Fibroblast of lung (primary cell): Measurements from ENCODE around the gene BCL2L11. TPM values are rescaled to one million over a fixed set of nuclear protein-coding genes. Genes with fewer than 3 reads are reported as not detected.

Experiments
- DNase-seq, 2 donors: peaks; one replicate each; pipeline versions ENCODE4 v3.0.0 to v3.0.0-alpha.2; 2010; ENCODE audit warnings: low read depth in 2 of 2
- H2AFZ ChIP-seq: 2 replicates; pipeline ENCODE4 v1.5.1; 2012; ENCODE audit warnings: low read length, control low read depth, inconsistent platforms
- H3K27ac ChIP-seq: 2 replicates; pipeline ENCODE4 v1.5.1; 2011; ENCODE audit warnings: low read length, control low read depth; ENCODE audit not compliant: insufficient read depth
- H3K27me3 ChIP-seq: 2 replicates; pipeline ENCODE4 v1.5.1; 2011; ENCODE audit warnings: mild to moderate bottlenecking, low read length; ENCODE audit not compliant: control insufficient read depth, insufficient read depth
- H3K36me3 ChIP-seq: 2 replicates; pipeline ENCODE4 v1.5.1; 2011; ENCODE audit warnings: low read length; ENCODE audit not compliant: control insufficient read depth, insufficient read depth
- H3K4me1 ChIP-seq: 2 replicates; pipeline ENCODE4 v1.5.1; 2011; ENCODE audit warnings: low read length; ENCODE audit not compliant: control insufficient read depth, insufficient read depth; ENCODE audit errors: extremely low read depth
- H3K4me2 ChIP-seq: 2 replicates; pipeline ENCODE4 v1.5.1; 2011; ENCODE audit warnings: low read length, control low read depth; ENCODE audit not compliant: insufficient read depth; ENCODE audit errors: extremely low read depth
- H3K4me3 ChIP-seq, 4 experiments: fragments of 200-600 bp in 1 of 4; sonication (generic) in 1 of 4; replicated peaks in 1 of 4; 2 replicates each; pipeline ENCODE4 v1.5.1; 2011 to 2016; ENCODE audit warnings: low read length in 4 of 4, low read depth in 3 of 4, mild to moderate bottlenecking in 3 of 4, control low read depth in 2 of 4, inconsistent platforms in 1 of 4, mixed read lengths in 1 of 4; ENCODE audit not compliant: insufficient read depth in 1 of 4; ENCODE audit errors: control extremely low read depth in 1 of 4
- H3K79me2 ChIP-seq: 2 replicates; pipeline ENCODE4 v1.5.1; 2012; ENCODE audit warnings: mild to moderate bottlenecking, low read length, inconsistent platforms; ENCODE audit not compliant: control insufficient read depth, insufficient read depth
- H3K9ac ChIP-seq: 2 replicates; pipeline ENCODE4 v1.5.1; 2011; ENCODE audit warnings: mild to moderate bottlenecking, low read length, control low read depth; ENCODE audit not compliant: insufficient read depth
- H3K9me3 ChIP-seq: 2 replicates; pipeline ENCODE4 v1.5.1; 2012; ENCODE audit warnings: low read depth, low read length; ENCODE audit not compliant: control insufficient read depth, insufficient read depth
- H4K20me1 ChIP-seq: 2 replicates; pipeline ENCODE4 v1.5.1; 2011; ENCODE audit warnings: low read length; ENCODE audit not compliant: control insufficient read depth, insufficient read depth; ENCODE audit errors: extremely low read depth
- CTCF ChIP-seq, 2 donors: IDR thresholded peaks in 1 of 2; conservative IDR thresholded peaks in 1 of 2; 1 replicate in 1 of 2; 2 replicates in 1 of 2; pipeline ENCODE4 v1.5.1; 2011 to 2012; ENCODE audit warnings: low read length in 2 of 2, control low read depth in 1 of 2, inconsistent platforms in 1 of 2, low read depth in 1 of 2, mild to moderate bottlenecking in 1 of 2
- EZH2 ChIP-seq: IDR thresholded peaks from 2 replicates; pipeline ENCODE4 v1.5.1; 2012; ENCODE audit warnings: low read length, control low read depth, mild to moderate bottlenecking; ENCODE audit errors: missing control alignments
- polyA plus RNA-seq, 2 donors: library from polyadenylated mRNA; depleted of rRNA in 1 of 2; stranded (reverse) in 1 of 2; unstranded in 1 of 2; fragments of >200 nt; gene quantifications; 2 replicates each; pipeline ENCODE4 v1.2.1, GENCODE V29; 2011 to 2012; ENCODE audit warnings: missing spikeins in 1 of 2
- total RNA-seq: library from RNA; depleted of rRNA; stranded (reverse); fragments of >200 nt; gene quantifications from 2 replicates; pipeline ENCODE4 v1.2.1, GENCODE V29; 2014

Gene BCL2L11
- total and polyA plus RNA-seq, 2 donors (not counting 1 experiment from before 2014, with no cell fraction given) = 1.5 to 10.2 TPM

DNA sequence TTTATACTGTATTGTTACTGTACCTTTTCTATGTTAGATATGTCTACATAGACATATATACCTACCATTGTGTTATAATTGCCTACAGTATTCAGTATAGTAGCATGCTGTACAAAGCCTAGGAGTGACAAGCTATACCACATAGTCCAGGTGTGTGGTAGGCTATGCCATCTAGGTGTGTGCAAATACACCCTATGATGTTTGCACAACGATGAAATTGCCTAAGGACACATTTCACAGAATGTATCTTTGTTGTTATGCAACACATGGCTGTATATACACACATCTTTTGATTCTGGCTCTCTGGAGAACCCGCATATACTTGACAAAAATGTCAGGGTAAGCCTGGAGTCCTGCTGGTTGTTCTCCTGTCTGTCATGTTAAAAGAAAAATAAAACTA, 85.1 kb downstream of the BCL2L11 start:
- no peak for DNase-seq
- Histone ChIP-seq H3K4me2 (no peak overlapping the region), H3K9me3 (no peaks in the 10 kb centered on the region), H3K4me3 (no peak overlapping the region), H4K20me1 (no peaks in the 10 kb centered on the region), H3K9ac (no peak overlapping the region), H3K27ac (no peak overlapping the region), H3K36me3 (no peaks in the 10 kb centered on the region), H3K4me1 (no peaks in the 10 kb centered on the region), H3K27me3 (no peaks in the 10 kb centered on the region), H2AFZ (no peak overlapping the region), H3K79me2 (no peaks in the 10 kb centered on the region)
- TF ChIP-seq CTCF (conservative IDR thresholded peaks at IDR 0.05 in 1 of 2, IDR thresholded peaks at IDR 0.05 in 1 of 2; ENCODE audit: low read depth in 1 of 2, low read length in 2 of 2) = no peak
- TF ChIP-seq EZH2 = no peak

DNA sequence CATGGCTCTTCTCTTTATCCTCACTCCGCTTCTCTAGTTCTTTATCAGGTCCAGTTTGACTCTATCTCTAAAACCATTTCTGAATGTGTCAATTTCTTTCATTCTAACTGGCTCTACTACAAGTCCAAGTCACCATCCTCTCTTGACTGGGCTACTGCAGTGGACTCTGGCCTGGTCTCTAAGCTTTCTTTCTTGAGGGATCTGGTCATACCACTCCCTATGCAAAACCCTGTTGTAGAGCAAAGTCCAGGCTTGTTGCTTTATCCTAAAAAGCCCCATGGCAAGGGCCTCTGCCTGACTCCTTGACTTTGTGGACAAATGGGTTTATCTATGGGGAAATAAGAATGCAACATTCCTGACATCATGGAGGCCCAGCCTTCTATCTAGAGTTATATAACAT, 87.1 kb downstream of the BCL2L11 start:
- H4K20me1 ChIP-seq = no peaks in the 10 kb centered on the region
- H3K9me3 ChIP-seq = no peaks in the 10 kb centered on the region
- no peak overlapping the region for H3K4me2 ChIP-seq
- no peak overlapping the region for H3K27ac ChIP-seq
- H3K27me3 ChIP-seq = no peaks in the 10 kb centered on the region
- H3K4me3 ChIP-seq = no peak overlapping the region
- H3K4me1 ChIP-seq = no peaks in the 10 kb centered on the region
- TF ChIP-seq EZH2 (no peak), CTCF (conservative IDR thresholded peaks at IDR 0.05 in 1 of 2, IDR thresholded peaks at IDR 0.05 in 1 of 2; ENCODE audit: low read depth in 1 of 2, low read length in 2 of 2) (no peak)
- no peaks in the 10 kb centered on the region for H3K36me3 ChIP-seq
- H3K79me2 ChIP-seq = no peaks in the 10 kb centered on the region
- no peak overlapping the region for H2AFZ ChIP-seq
- DNase-seq = no peak
- H3K9ac ChIP-seq = no peak overlapping the region

DNA sequence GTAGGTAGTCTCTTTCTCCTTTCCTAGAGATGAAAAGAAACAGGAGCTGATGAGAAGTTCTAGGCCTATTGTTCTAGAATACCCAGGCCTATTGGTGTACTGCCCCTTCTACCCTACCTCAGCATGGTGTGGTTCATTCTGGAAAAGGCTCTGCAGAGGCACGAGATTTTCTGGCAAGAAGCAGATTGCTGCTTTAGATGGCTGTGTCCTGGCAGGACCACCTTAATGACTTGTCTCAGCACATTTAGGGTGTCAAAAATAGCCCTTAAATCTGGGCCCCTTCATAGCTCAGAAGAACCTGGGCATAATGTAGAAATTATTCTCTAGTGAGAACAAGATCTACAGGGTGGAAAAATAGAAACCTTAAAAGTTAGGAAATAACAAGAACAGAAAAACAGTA, 87.9 kb downstream of the BCL2L11 start:
- no peaks in the 10 kb centered on the region for H4K20me1 ChIP-seq
- H3K4me3 ChIP-seq = no peak overlapping the region
- H3K9ac ChIP-seq = no peak overlapping the region
- H3K36me3 ChIP-seq = no peaks in the 10 kb centered on the region
- H3K79me2 ChIP-seq = no peaks in the 10 kb centered on the region
- H3K27me3 ChIP-seq = no peaks in the 10 kb centered on the region
- no peaks in the 10 kb centered on the region for H3K9me3 ChIP-seq
- H3K4me2 ChIP-seq = no peak overlapping the region
- no peak for TF ChIP-seq EZH2
- TF ChIP-seq CTCF (conservative IDR thresholded peaks at IDR 0.05 in 1 of 2, IDR thresholded peaks at IDR 0.05 in 1 of 2; ENCODE audit: low read depth in 1 of 2, low read length in 2 of 2) = no peak
- H3K27ac ChIP-seq = no peak overlapping the region
- DNase-seq = no peak
- H2AFZ ChIP-seq = no peak overlapping the region
- no peaks in the 10 kb centered on the region for H3K4me1 ChIP-seq
